Stimulated activated CD4-positive, alpha-beta T cell treated with anti-CD3 and anti-CD28 coated beads, TNF-alpha, amount 100 ng/mL, for 4 hours (primary cell): ENCODE results near the gene AOPEP.
"Not testable (repeated sequence)": the region's sequence is repeated elsewhere in the genome, so short reads cannot be mapped to it uniquely, and the experiment has no call there.

Experiments
- DNase-seq, 3 experiments: peaks; one replicate each; pipeline ENCODE4 v3.0.0-alpha.2; 2020; ENCODE audit warnings: low read depth in 3 of 3

AOPEP gene

GRCh38 chr9:94933511-94933828, 207.0 kb downstream of the AOPEP start:
- DNase-seq: no peak

- DNase-seq: no peak
Observed at GRCh38 chr9:94934816-94935328, 208.4 kb downstream of the AOPEP start.

- DNase-seq: no peak
Observed at GRCh38 chr9:94935396-94935795, 208.9 kb downstream of the AOPEP start.

- no peak for DNase-seq
Observed at GRCh38 chr9:94936419-94936818, 209.9 kb downstream of the AOPEP start.

- DNase-seq: no peak
Observed at GRCh38 chr9:94937214-94937903, 210.9 kb downstream of the AOPEP start.

- DNase-seq: no peak
Observed at GRCh38 chr9:94938384-94938783, 211.9 kb downstream of the AOPEP start.

GRCh38 chr9:94940296-94940695, 213.8 kb downstream of the AOPEP start:
- not testable (repeated sequence) for DNase-seq

- no peak for DNase-seq
Observed at GRCh38 chr9:94941211-94941875, 214.8 kb downstream of the AOPEP start.

- DNase-seq: no peak
Observed at GRCh38 chr9:94944626-94945025, 218.1 kb downstream of the AOPEP start.

GRCh38 chr9:94945197-94946144, 219.0 kb downstream of the AOPEP start:
- no peak for DNase-seq

GRCh38 chr9:94946256-94946655, 219.8 kb downstream of the AOPEP start:
- no peak for DNase-seq

GRCh38 chr9:94948567-94949235, 222.2 kb downstream of the AOPEP start:
- no peak for DNase-seq

- DNase-seq: no peak
Observed at GRCh38 chr9:94949370-94949769, 222.9 kb downstream of the AOPEP start.

GRCh38 chr9:94950040-94950578, 223.6 kb downstream of the AOPEP start:
- DNase-seq: no peak

- DNase-seq: no peak
Observed at GRCh38 chr9:94950579-94951323, 224.3 kb downstream of the AOPEP start.

- DNase-seq: no peak
Observed at GRCh38 chr9:94951324-94952135, 225.0 kb downstream of the AOPEP start.

- no peak for DNase-seq
Observed at GRCh38 chr9:94952565-94953373, 226.3 kb downstream of the AOPEP start.

- no peak for DNase-seq
Observed at GRCh38 chr9:94956731-94957130, 230.2 kb downstream of the AOPEP start.

- DNase-seq: no peak
Observed at GRCh38 chr9:94960964-94961363, 234.5 kb downstream of the AOPEP start.
